GM18870 (cell line): ENCODE data around the gene RDH11.

Experiments used
- ATAC-seq: cut with Tn5 transposase; IDR thresholded peaks from one replicate; pipeline ENCODE4 v1.9.1; 2021; ENCODE audit warnings: moderate library complexity; ENCODE audit not compliant: unreplicated experiment

RDH11 gene

DNA sequence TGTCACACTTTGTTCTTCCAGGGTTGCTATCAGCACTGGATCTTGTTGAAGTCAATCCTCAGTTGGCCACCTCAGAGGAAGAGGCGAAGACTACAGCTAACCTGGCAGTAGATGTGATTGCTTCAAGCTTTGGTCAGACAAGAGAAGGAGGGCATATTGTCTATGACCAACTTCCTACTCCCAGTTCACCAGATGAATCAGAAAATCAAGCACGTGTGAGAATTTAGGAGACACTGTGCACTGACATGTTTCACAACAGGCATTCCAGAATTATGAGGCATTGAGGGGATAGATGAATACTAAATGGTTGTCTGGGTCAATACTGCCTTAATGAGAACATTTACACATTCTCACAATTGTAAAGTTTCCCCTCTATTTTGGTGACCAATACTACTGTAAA, 44.9 kb downstream of the RDH11 start:
- no peak for ATAC-seq

DNA sequence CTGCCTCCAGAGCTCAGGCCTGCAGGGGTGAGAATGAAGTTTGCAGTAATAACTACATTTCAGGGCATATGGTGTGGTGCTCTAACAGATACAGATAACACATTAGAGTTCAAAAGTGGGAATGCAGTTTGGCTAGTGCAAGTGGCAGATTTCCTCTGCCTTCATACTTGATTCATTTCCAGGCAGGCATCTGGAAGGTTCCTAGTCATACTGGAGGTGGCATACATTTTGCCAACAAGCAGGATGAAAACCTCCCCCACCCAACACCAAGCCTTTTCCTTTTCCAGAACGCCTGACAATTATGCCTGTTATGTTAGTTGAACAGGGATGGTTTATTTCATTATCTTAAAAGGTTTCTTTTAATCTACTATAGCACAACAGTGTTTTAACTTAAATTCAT, 45.4 kb downstream of the RDH11 start:
- ATAC-seq, result no peak

- ATAC-seq, result no peak
Observed at GRCh38 chr14:67646131-67646530, 49.4 kb downstream of the RDH11 start.

DNA sequence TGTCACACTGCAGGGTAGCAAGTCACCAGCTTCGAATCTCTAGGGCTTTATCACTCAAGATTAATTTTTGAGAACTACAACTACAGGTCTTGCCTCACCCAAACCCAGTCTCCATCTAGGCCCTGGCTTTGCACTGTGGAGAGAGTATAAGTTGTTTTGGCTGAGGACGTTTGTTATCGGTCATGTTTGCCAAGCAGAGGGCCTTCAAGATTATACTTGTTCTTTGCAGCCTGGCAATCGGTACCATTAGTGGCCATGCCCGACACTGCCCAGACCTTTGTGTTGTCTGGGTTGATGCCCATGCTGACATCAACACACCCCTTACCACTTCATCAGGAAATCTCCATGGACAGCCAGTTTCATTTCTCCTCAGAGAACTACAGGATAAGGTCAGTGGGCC, 50.1 kb downstream of the RDH11 start:
- ATAC-seq, result no peak

DNA sequence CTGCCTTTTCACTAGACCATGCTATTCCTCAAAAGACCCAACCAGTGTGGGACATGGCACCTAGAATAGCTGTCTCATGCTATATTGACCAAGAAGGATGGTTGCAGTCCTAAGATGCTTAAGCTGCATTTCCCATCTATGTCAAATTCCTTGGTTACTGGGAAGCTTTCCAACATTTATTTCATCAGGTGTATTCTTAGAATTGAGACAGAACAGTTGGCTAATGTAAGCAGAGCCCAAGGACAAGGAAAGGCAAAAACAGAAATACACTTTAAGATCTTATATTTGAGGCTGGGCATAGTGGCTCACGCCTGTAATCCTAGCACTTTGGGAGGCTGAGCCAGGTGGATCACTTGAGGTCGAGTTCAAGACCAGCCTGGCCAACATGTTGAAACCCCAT, 51.1 kb downstream of the RDH11 start:
- ATAC-seq, result no peak

DNA sequence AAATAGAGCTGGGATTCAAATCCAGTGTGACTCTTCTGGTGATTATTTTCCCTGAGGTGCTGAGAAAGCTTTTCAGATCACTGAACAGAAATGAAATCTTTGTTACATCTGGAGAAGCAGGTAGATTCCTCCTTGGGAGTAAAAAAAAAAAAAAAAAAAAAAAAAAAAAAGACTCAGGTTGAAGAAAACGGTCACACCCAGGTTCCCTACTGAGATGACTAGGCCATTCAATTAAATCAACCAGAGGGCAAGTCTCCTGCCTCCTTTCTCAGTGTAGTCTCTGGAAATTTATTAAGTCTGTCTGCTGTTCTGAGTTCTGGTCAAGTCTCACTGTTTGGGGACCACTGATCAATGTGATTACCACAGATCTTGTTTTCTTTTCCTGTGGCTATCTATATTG, 51.9 kb downstream of the RDH11 start:
- ATAC-seq, result no peak

DNA sequence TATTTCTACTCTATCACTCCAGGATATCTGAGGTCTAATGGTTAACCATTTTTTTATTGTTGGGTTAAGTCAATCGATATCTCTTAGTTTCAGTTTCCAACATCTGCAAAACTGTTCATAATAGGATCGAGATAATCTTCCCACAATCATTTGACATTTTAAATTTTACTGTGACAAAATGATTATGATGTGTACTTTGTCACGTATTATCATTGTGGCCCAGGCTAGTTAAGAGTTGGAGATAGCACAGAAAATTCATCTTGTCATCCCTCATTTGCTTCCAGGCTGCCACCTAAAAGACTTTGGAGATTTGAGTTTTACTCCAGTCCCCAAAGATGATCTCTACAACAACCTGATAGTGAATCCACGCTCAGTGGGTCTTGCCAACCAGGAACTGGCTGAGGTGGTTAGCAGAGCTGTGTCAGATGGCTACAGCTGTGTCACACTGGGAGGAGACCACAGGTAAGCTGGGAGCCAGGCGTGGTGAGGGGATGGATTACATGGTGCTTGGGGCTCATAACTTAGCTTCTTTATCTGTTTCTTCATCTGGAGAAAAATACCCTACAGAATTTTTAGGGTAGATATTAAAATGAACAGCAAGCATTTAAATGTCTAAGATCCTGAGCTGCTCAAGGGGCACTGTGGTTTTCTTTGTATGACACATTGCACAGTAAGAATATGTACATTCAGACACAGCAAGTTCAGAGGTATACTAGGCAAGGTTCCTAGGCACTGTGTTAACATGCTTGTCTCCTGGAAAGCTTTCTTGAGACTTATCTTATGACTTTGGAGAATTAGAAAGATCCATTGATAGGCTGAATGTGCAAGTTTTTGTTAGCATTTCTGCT, 53.4 kb downstream of the RDH11 start:
- no peak for ATAC-seq

DNA sequence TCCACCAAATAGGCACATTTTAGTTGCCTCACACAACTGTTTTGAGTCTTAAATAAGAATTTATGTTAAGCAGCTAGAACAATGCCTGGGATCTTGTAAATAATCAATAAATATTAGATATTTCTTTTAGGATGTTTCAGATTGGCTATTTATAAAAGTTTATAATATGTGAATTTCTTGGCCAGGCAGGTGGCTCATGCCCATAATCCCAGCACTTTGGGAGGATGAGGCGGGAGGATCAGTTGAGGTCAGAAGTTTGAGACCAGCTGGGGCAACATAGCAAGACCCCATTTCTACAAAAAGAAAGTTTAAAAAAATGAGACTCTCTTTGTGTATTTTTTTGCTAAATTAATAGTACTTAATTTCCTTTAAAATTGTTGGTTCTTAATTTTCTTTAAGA, 54.1 kb downstream of the RDH11 start:
- no peak for ATAC-seq

GRCh38 chr14:67638642-67639041, 56.9 kb downstream of the RDH11 start:
- ATAC-seq, result no peak

DNA sequence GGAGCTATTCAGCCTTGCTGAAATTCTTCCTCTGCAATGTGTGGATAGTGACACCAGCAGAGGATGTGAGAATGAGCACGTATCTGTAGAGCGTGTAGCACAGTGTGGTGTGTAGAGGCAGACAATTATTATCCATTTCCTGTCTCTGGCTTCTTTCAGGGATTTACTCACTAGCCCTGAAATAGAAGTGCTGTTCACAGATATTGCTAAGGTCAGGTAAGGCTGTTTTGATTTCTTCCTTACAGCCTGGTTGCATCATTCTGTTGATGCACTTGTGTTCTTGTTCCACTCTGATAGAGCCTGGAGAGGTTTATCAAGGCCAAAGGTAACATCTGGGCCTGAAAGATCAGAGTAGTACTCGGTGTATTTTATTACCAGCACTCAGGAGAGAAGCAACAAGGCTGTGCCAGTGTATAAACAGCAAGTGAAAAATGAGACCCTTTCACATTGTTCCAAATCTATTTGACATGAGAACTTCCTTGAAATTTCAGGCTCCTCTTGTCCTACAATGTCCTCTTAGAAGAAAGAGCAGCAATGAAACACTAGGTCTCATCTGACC, 59.1 kb downstream of the RDH11 start:
- ATAC-seq, result peak; percentile 63

DNA sequence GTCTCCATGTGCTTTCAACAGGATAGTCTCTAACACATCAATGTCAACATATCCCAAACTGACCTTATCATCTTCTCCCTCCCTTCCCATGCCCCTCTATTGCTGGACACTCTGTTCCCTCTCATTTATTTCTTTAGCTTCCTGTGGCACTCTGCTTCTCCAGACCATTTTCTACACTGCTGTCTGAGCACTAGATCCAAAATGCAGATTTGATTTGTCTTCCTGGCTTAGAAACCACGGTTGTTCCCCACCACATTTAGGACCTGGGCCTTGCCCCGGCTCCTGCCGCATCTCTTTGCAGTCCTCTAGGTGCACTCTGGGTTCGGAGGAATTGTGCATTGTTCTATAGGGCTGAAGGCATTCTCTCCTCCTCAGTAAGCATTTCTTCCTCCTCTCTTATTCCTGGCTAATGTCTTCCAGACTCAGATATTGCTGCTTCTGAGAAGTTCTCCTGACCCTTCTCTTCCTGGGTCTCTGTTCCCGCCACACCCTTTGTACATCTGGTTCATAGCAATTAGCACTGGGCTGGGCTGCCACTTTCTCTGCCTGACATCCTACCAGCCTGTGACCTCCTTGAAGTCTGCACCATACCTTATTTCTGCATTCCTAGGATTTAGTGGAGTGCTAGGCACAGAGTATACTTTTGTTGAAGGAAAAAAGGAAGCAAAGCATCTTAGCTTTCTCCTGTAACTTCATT, 62.0 kb downstream of the RDH11 start:
- no peak for ATAC-seq

GRCh38 chr14:67630938-67631337, 64.6 kb downstream of the RDH11 start:
- ATAC-seq, result no peak

GRCh38 chr14:67630186-67630585, 65.4 kb downstream of the RDH11 start:
- no peak for ATAC-seq

GRCh38 chr14:67627519-67627918, 68.0 kb downstream of the RDH11 start:
- no peak for ATAC-seq
